K562 (cell line): ENCODE data around the gene NHS. TPM values are rescaled to one million over a fixed set of nuclear protein-coding genes. Genes with fewer than 3 reads are reported as not detected.

ENCODE experiments used
- ATAC-seq: fragments of 200-7000 bp; cut with Tn5 transposase; 3 replicates; pipeline ENCODE4 v1.9.1; 2020; ENCODE audit warnings: moderate library complexity
- BruUV-seq: library from RNA; stranded (reverse); fragments of 400-500 nt; replicated peaks from 2 replicates; lab custom pipeline; 2021; lab: Mats Ljungman, UMichigan
- CTCF ChIA-PET: fragments of 300-600 bp; formaldehyde crosslinking; extraction: SDS; loops from one replicate; lab custom pipeline; 2021; ENCODE audit warnings: low intra/inter-chr PET ratio; lab: Yijun Ruan, JAX
- POLR2A ChIA-PET: fragments of 300-600, 350-650 bp; sonication (Branson Sonifier 250); formaldehyde crosslinking; extraction: SDS; loops from one replicate; lab custom pipeline; 2021; ENCODE audit warnings: antibody characterized with exemption, inconsistent platforms; lab: Yijun Ruan, JAX
- DNase-seq, 4 experiments: peaks; one replicate each; pipeline versions ENCODE4 v3.0.0 to v3.0.0-alpha.2; 2011 to 2018; ENCODE audit warnings: low spot score in 3 of 4, mixed read lengths in 3 of 4; ENCODE audit errors: extremely low read depth in 1 of 4
- FAIRE-seq: peaks from 2 replicates; lab custom pipeline; 2011; peaks lifted over from hg19 to GRCh38; lab: Jason Lieb, UNC
- H2AFZ ChIP-seq: 2 replicates; pipeline ENCODE4 v1.6.0; 2011; ENCODE audit warnings: low read depth, low read length, control low read depth, inconsistent platforms
- H3K27ac ChIP-seq: fragments of 200-600 bp; 3 replicates; pipeline ENCODE4 v1.8.0; 2011; ENCODE audit warnings: low read depth, mild to moderate bottlenecking, control low read depth, inconsistent platforms, low read length, moderate library complexity, mixed read lengths; ENCODE audit errors: extremely low read depth
- H3K27me3 ChIP-seq, 2 experiments: fragments of 300-600 bp in 1 of 2; 2 replicates in 1 of 2; 3 replicates in 1 of 2; pipeline versions ENCODE4 v1.6.0 to v1.8.0; 2011; ENCODE audit warnings: inconsistent platforms in 2 of 2, low read length in 2 of 2, mild to moderate bottlenecking in 1 of 2, mixed read lengths in 1 of 2, moderate library complexity in 1 of 2; ENCODE audit not compliant: control insufficient read depth in 2 of 2, insufficient read depth in 2 of 2
- H3K36me3 ChIP-seq: fragments of 300-600 bp; 3 replicates; pipeline ENCODE4 v1.8.0; 2011; ENCODE audit warnings: mild to moderate bottlenecking, low read length, inconsistent platforms; ENCODE audit not compliant: control insufficient read depth, insufficient read depth
- H3K4me1 ChIP-seq, 2 experiments: fragments of 200-600 bp in 1 of 2; replicated peaks in 1 of 2; 2 replicates in 1 of 2; 3 replicates in 1 of 2; pipeline versions ENCODE4 v1.5.1 to v1.8.0; 2011; ENCODE audit warnings: inconsistent platforms in 2 of 2, low read length in 2 of 2, mild to moderate bottlenecking in 1 of 2, mixed read lengths in 1 of 2, moderate library complexity in 1 of 2; ENCODE audit not compliant: control insufficient read depth in 2 of 2, insufficient read depth in 2 of 2
- H3K4me2 ChIP-seq: 2 replicates; pipeline ENCODE4 v1.6.1; 2011; ENCODE audit warnings: low read length, control low read depth, inconsistent platforms, mixed read lengths; ENCODE audit not compliant: insufficient read depth
- H3K4me3 ChIP-seq: fragments of 200-600 bp; sonication (generic), shearing (Covaris generic); 2 replicates; pipeline ENCODE4 v1.5.1; 2016; ENCODE audit warnings: control low read depth, inconsistent platforms
- H3K79me2 ChIP-seq: fragments of 200-600 bp; 3 replicates; pipeline ENCODE4 v1.8.0; 2011; ENCODE audit warnings: low read length, inconsistent platforms; ENCODE audit not compliant: control insufficient read depth, insufficient read depth
- H3K9ac ChIP-seq, 2 experiments: 2 replicates each; pipeline versions ENCODE4 v1.6.0 to v1.6.1; 2011; ENCODE audit warnings: low read depth in 2 of 2, low read length in 2 of 2, control low read depth in 1 of 2, inconsistent platforms in 1 of 2, mild to moderate bottlenecking in 1 of 2, mixed read lengths in 1 of 2; ENCODE audit not compliant: insufficient read depth in 1 of 2
- H3K9me1 ChIP-seq: one replicate; pipeline ENCODE4 v1.6.0; 2011; ENCODE audit warnings: inconsistent platforms, mild to moderate bottlenecking, low read length, moderate library complexity; ENCODE audit not compliant: control insufficient read depth, insufficient read depth
- H3K9me3 ChIP-seq: replicated peaks from 2 replicates; pipeline ENCODE4 v1.5.1; 2011; ENCODE audit warnings: low read depth, low read length, inconsistent platforms; ENCODE audit not compliant: control insufficient read depth, insufficient read depth
- H4K20me1 ChIP-seq: replicated peaks from 2 replicates; pipeline ENCODE4 v1.6.1; 2011; ENCODE audit warnings: low read length, inconsistent platforms, mixed read lengths; ENCODE audit not compliant: control insufficient read depth, insufficient read depth
- BCLAF1 ChIP-seq, 2 experiments: fragments of 450-650 bp in 1 of 2; IDR thresholded peaks; 2 replicates each; pipeline ENCODE4 v1.6.1; 2011 to 2017; ENCODE audit warnings: low read depth in 2 of 2, antibody characterized with exemption in 1 of 2, borderline replicate concordance in 1 of 2, low read length in 1 of 2, mild to moderate bottlenecking in 1 of 2, mixed read lengths in 1 of 2; ENCODE audit not compliant: control insufficient read depth in 1 of 2
- ELF2 ChIP-seq: fragments of 250-450 bp; sonication (Bioruptor Pico); IDR thresholded peaks from 2 replicates; pipeline ENCODE4 v1.5.0; 2021; ENCODE audit warnings: mild to moderate bottlenecking
- NFE2 ChIP-seq: IDR thresholded peaks from 2 replicates; pipeline ENCODE4 v1.6.1; 2014; ENCODE audit warnings: antibody characterized with exemption, low read depth
- POLR2H ChIP-seq: IDR thresholded peaks from 2 replicates; pipeline ENCODE4 v1.6.1; 2016; ENCODE audit warnings: missing genetic modification characterization, low read depth, mild to moderate bottlenecking, control low read depth, missing compliant biosample characterization, moderate library complexity
- SOX6 ChIP-seq: fragments of 450-650 bp; IDR thresholded peaks from 2 replicates; pipeline ENCODE4 v1.6.1; 2014; ENCODE audit warnings: mild to moderate bottlenecking
- STAT5A ChIP-seq: IDR thresholded peaks from 2 replicates; pipeline ENCODE4 v1.6.1; 2012; ENCODE audit warnings: low read length, inconsistent platforms, borderline replicate concordance
- ZBED1 ChIP-seq: IDR thresholded peaks from 2 replicates; pipeline ENCODE4 v1.6.1; 2014
- WGBS: fragments of 100-300 bp; shearing (Covaris generic); methylation state at CpG from one replicate; pipeline ENCODE4 v1.1.6; 2016; ENCODE audit warnings: low coverage, mixed read lengths; ENCODE audit not compliant: insufficient coverage; ENCODE audit errors: missing lambda C conversion rate; 5-methylcytosine and 5-hydroxymethylcytosine counted together
- in situ Hi-C: fragments of 300-500 bp; cut with MboI; formaldehyde crosslinking; loops from 4 replicates; pipeline ENCODE4 v1.15.0; 2018; ENCODE audit warnings: inconsistent platforms, mixed read lengths
- intact Hi-C: fragments of 100-400 bp; cut with micrococcal nuclease; formaldehyde crosslinking; loops from 2 replicates; pipeline ENCODE4 v1.14.2; 2022
- polyA plus RNA-seq, 8 experiments: library from polyadenylated mRNA; depleted of rRNA in 4 of 8; stranded (reverse) in 5 of 8; unstranded in 3 of 8; fragments of >200 nt; fragmentation: Nextera tagmentation in 2 of 8; fragmentation: Illumina TruSeq in 1 of 8; extraction: Ambion mirVana in 2 of 8; extraction: Trizol in 1 of 8; gene quantifications; 2 replicates each; pipeline versions ENCODE4 v1.2.1 to v1.2.3, GENCODE V29; 2011 to 2014; ENCODE audit warnings: inconsistent platforms in 1 of 8, missing spikeins in 1 of 8
- total RNA-seq, 7 experiments: library from RNA; depleted of rRNA in 6 of 7; stranded (reverse); fragments of >200 nt in 6 of 7; fragmentation: Illumina TruSeq in 2 of 7; extraction: Trizol in 2 of 7; gene quantifications; 2 replicates each; pipeline versions ENCODE4 v1.2.1 to v1.2.3, GENCODE V29; 2011 to 2021; ENCODE audit warnings: low replicate concordance in 1 of 7

The NHS gene
- total and polyA plus RNA-seq, 9 of the 15 experiments (the other 6 are each of a cell fraction or from before 2014, with no cell fraction given) = 0.02 TPM; not detected in 8

DNA sequence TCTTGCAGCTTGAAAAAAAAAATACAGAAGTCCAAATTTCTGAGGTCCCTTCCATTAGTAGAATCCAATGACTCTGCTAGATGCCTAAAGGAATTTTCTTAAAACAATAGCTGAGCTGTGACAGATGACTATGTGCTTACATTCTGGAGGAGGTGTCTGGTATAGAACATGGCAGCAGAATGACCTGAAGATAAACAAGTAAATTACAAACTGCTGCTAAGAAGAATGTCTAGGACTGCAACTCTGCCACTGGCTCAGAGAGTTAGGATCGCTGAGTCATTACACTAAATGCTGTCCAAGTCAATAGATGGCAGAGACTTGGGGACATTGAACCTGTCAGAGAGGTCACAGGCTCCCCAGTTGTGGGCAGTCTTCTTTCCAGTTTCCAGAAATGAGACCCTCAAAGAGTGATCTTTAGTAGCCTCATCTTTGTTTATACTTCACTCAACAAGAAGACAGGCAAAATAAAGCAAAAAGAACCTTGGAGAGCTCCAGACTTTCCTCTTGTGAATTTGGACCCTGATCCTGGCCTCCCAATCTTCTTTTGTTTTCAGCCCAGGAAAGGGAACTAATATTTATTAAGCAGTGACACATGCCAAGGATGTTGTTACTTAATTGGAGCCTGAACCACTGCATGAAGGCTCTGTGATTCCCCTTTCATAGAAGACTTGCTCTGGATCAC, 305.9 kb downstream of the NHS start:
- intact Hi-C loops = no loop called here
- no peak for ATAC-seq
- Histone ChIP-seq H3K27ac (no peak overlapping the region), H3K27me3 (no peaks in the 10 kb centered on the region), H4K20me1 (no peaks in the 10 kb centered on the region), H3K9ac (no peak overlapping the region), H3K79me2 (no peaks in the 10 kb centered on the region), H3K9me1 (no peaks in the 10 kb centered on the region), H3K4me3 (no peak overlapping the region), H3K4me2 (no peak overlapping the region), H3K4me1 (no peaks in the 10 kb centered on the region), H3K36me3 (no peaks in the 10 kb centered on the region), H3K9me3 (no peaks in the 10 kb centered on the region), H2AFZ (no peak overlapping the region)
- DNase-seq = no peak
- CTCF ChIA-PET = no interaction called here
- POLR2A ChIA-PET = no interaction called here
- in situ Hi-C loops = no loop called here
- no peak for FAIRE-seq
- WGBS = 0% methylated on average over 1 of the region's 1 CpG
- no TSS peak for BruUV-seq
- TF ChIP-seq ELF2 (CRISPR knock-in tag) = no peak
- no peak for TF ChIP-seq STAT5A
- TF ChIP-seq NFE2 = peak; percentile 33; the same call in 1 of the 2 replicates
- TF ChIP-seq SOX6 = no peak
- TF ChIP-seq ZBED1 = no peak
- no peak for TF ChIP-seq BCLAF1 (IDR thresholded peaks at IDR 0.05; ENCODE audit: borderline replicate concordance in 1 of 2, control insufficient read depth in 1 of 2, low read depth in 2 of 2, low read length in 1 of 2)
- no peak for TF ChIP-seq POLR2H (tag)
